CD4-positive, alpha-beta T cell (primary cell): ENCODE results near the gene CAPZB. TPM values are rescaled to one million over a fixed set of nuclear protein-coding genes. Genes with fewer than 3 reads are reported as not detected.

Experiments
- ATAC-seq: fragments of 200-7000 bp; cut with Tn5 transposase; one replicate; pipeline ENCODE4 v1.10.0; 2022; ENCODE audit warnings: mild to moderate bottlenecking; ENCODE audit not compliant: poor library complexity
- CTCF ChIA-PET: fragments of 350-600 bp; sonication (Branson Sonifier 250); formaldehyde crosslinking; loops from one replicate; lab custom pipeline; 2021; ENCODE audit warnings: antibody characterized with exemption, inconsistent platforms; lab: Charles Lee
- POLR2A ChIA-PET: fragments of 350-600 bp; sonication (Branson Sonifier 250); formaldehyde crosslinking; loops from one replicate; lab custom pipeline; 2021; ENCODE audit warnings: antibody characterized with exemption, inconsistent platforms; lab: Charles Lee
- DNase-seq, 14 experiments: peaks; one replicate each; pipeline ENCODE4 v3.0.0-alpha.2; 2013 to 2020; ENCODE audit warnings: mixed read lengths in 2 of 14
- H3K27ac ChIP-seq, 2 donors: one replicate each; pipeline versions ENCODE4 v1.5.1 to v1.7.0; 2013; ENCODE audit warnings: low read length in 2 of 2, low read depth in 1 of 2, mild to moderate bottlenecking in 1 of 2
- H3K27me3 ChIP-seq, 2 experiments: 1 replicate in 1 of 2; 2 replicates in 1 of 2; pipeline versions ENCODE4 v1.6.1 to v1.7.0; 2013; ENCODE audit warnings: low read length in 2 of 2, control low read depth in 1 of 2, mild to moderate bottlenecking in 1 of 2, moderate library complexity in 1 of 2; ENCODE audit not compliant: insufficient read depth in 2 of 2, control insufficient read depth in 1 of 2
- H3K36me3 ChIP-seq: one replicate; pipeline ENCODE4 v1.6.1; 2013; ENCODE audit warnings: low read length, control low read depth; ENCODE audit not compliant: insufficient read depth
- H3K4me1 ChIP-seq: one replicate; pipeline ENCODE4 v1.6.1; 2013; ENCODE audit warnings: low read length, control low read depth; ENCODE audit not compliant: insufficient read depth
- H3K4me3 ChIP-seq: one replicate; pipeline ENCODE4 v1.5.1; 2013; ENCODE audit warnings: mild to moderate bottlenecking, low read length, moderate library complexity
- H3K9me3 ChIP-seq, 2 experiments: 1 replicate in 1 of 2; 2 replicates in 1 of 2; pipeline versions ENCODE4 v1.6.1 to v1.7.0; 2013; ENCODE audit warnings: low read length in 2 of 2, mild to moderate bottlenecking in 2 of 2, control low read depth in 1 of 2, moderate library complexity in 1 of 2; ENCODE audit not compliant: control insufficient read depth in 1 of 2, insufficient read depth in 1 of 2
- H3K27ac Mint-ChIP-seq: one replicate; pipeline ENCODE4 v1.8.0; 2020; ENCODE audit warnings: mixed read lengths
- H3K27me3 Mint-ChIP-seq: one replicate; pipeline ENCODE4 v1.8.0; 2021; ENCODE audit warnings: mixed read lengths
- H3K36me3 Mint-ChIP-seq: one replicate; pipeline ENCODE4 v1.8.0; 2021; ENCODE audit warnings: low read depth, mixed read lengths
- H3K4me1 Mint-ChIP-seq: one replicate; pipeline ENCODE4 v1.8.0; 2021; ENCODE audit warnings: low read depth, mixed read lengths
- H3K4me3 Mint-ChIP-seq: one replicate; pipeline ENCODE4 v1.8.0; 2020; ENCODE audit warnings: mild to moderate bottlenecking, mixed read lengths
- H3K9me3 Mint-ChIP-seq: one replicate; pipeline ENCODE4 v1.8.0; 2020; ENCODE audit warnings: mixed read lengths
- intact Hi-C, 2 experiments: fragments of 100-400 bp; cut with DNase I in 1 of 2; cut with micrococcal nuclease in 1 of 2; formaldehyde crosslinking; loops; one replicate each; pipeline versions ENCODE4 v1.15.1 to v1.9.0; 2023 to 2025; cut with DNase I, micrococcal nuclease
- total RNA-seq, 174 experiments: library from RNA in 2 of 174; stranded (reverse) in 2 of 174; gene quantifications; one replicate each; pipeline ENCODE4 v1.2.3 and lab custom pipeline; 2021 to 2026
- TF ChIP-seq, protein P1 (sequence below): fragments of 200-600 bp; IDR thresholded peaks from one replicate; pipeline ENCODE4 v1.8.0; 2022; ENCODE audit warnings: antibody characterized with exemption, mild to moderate bottlenecking

The CAPZB gene
- total RNA-seq, 2 experiments from 2014 or later = 168 to 173 TPM

GRCh38 chr1:19476450-19477190 is 8.7 kb downstream of the CAPZB start:
- CTCF ChIA-PET = interaction anchor here (1.1 kb wide), 1 partner anchor 19 kb away, joined by 3 read pairs; no protein-coding TSS in a partner anchor
- Mint-ChIP-seq H3K4me1 (peaks cover 95% of the 10 kb centered on the region), H3K36me3 (peaks cover 57% of the 10 kb centered on the region), H3K4me3 (peak overlapping the region; percentile 89), H3K9me3 (no peaks in the 10 kb centered on the region), H3K27ac (peak overlapping the region; percentile 86), H3K27me3 (no peaks in the 10 kb centered on the region)
- DNase-seq = peak in 7 of 14 experiments; percentile 19 to 84 (median 42)
- Histone ChIP-seq H3K36me3 (peaks cover 60% of the 10 kb centered on the region), H3K4me1 (peaks cover 99% of the 10 kb centered on the region), H3K27ac (peak overlapping the region; percentile 74 to 81), H3K4me3 (peak overlapping the region; percentile 41), H3K27me3 (no peaks in the 10 kb centered on the region), H3K9me3 (no peaks in the 10 kb centered on the region)
- ATAC-seq = peak; percentile 62
- POLR2A ChIA-PET = interaction anchor here (0.7 to 18.5 kb wide), 9 partner anchors 9 to 174 kb away, joined by 3 to 442 read pairs (median 5); partner anchors contain the start of gene CAPZB
- TF ChIP-seq, protein P1, sequence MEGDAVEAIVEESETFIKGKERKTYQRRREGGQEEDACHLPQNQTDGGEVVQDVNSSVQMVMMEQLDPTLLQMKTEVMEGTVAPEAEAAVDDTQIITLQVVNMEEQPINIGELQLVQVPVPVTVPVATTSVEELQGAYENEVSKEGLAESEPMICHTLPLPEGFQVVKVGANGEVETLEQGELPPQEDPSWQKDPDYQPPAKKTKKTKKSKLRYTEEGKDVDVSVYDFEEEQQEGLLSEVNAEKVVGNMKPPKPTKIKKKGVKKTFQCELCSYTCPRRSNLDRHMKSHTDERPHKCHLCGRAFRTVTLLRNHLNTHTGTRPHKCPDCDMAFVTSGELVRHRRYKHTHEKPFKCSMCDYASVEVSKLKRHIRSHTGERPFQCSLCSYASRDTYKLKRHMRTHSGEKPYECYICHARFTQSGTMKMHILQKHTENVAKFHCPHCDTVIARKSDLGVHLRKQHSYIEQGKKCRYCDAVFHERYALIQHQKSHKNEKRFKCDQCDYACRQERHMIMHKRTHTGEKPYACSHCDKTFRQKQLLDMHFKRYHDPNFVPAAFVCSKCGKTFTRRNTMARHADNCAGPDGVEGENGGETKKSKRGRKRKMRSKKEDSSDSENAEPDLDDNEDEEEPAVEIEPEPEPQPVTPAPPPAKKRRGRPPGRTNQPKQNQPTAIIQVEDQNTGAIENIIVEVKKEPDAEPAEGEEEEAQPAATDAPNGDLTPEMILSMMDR = no peak
- intact Hi-C loops = loop anchor here in 1 of 2 experiments (2.0 kb wide), 1 partner anchor 14 kb away; no protein-coding TSS in a partner anchor

DNA sequence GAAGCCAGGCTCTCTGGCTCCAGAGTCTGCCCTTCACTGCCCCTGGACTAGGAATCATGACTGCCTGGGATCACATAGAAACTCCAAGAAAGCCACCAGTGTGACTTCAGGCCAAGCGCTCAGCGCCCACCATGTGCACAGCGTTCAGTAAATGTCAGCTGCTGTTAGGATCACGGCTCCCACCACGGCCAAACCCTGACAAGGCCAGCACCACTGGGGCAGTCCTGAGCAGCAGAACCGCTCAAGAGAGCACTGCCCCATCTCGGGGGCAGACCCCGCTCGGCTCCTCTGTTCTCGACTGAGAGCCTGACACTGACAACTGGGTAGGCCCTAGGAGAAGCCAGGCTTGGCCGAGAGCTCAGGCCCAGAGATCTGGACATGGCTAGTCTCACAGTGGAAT is 10.0 kb downstream of the CAPZB start:
- ATAC-seq = no peak
- Mint-ChIP-seq H3K36me3 (peaks cover 64% of the 10 kb centered on the region), H3K4me3 (no peak overlapping the region), H3K9me3 (no peaks in the 10 kb centered on the region), H3K27me3 (no peaks in the 10 kb centered on the region), H3K27ac (peak overlapping the region; percentile 86), H3K4me1 (peaks cover 95% of the 10 kb centered on the region)
- CTCF ChIA-PET = interaction anchor here (1.8 kb wide), 1 partner anchor 10 kb away, joined by 3 read pairs; no protein-coding TSS in a partner anchor
- intact Hi-C loops = no loop called here
- Histone ChIP-seq H3K36me3 (peaks cover 59% of the 10 kb centered on the region), H3K27me3 (no peaks in the 10 kb centered on the region), H3K4me1 (peaks cover 99% of the 10 kb centered on the region), H3K27ac (peak overlapping the region; percentile 74 to 81), H3K9me3 (no peaks in the 10 kb centered on the region), H3K4me3 (no peak overlapping the region)
- TF ChIP-seq, protein P1 = no peak
- DNase-seq = no peak
- POLR2A ChIA-PET = interaction anchor here (1.2 to 18.5 kb wide), 3 partner anchors 8 to 122 kb away, joined by 3 to 442 read pairs (median 442); partner anchors contain the start of gene CAPZB

GRCh38 chr1:19472174-19472573 is 13.2 kb downstream of the CAPZB start:
- POLR2A ChIA-PET = interaction anchor here (1.4 to 15.6 kb wide), 3 partner anchors 8 to 12 kb away, joined by 5 to 442 read pairs (median 16); partner anchors contain the start of gene CAPZB
- H3K27me3 ChIP-seq = no peaks in the 10 kb centered on the region
- H3K27ac ChIP-seq = no peak overlapping the region
- ATAC-seq = no peak
- peaks cover 50% of the 10 kb centered on the region for H3K36me3 ChIP-seq
- H3K9me3 Mint-ChIP-seq = no peaks in the 10 kb centered on the region
- peaks cover 72% of the 10 kb centered on the region for H3K36me3 Mint-ChIP-seq
- peak overlapping the region; percentile 86 for H3K27ac Mint-ChIP-seq
- intact Hi-C loops = no loop called here
- H3K4me3 ChIP-seq = no peak overlapping the region
- CTCF ChIA-PET = interaction anchor here (1.0 to 1.5 kb wide), 3 partner anchors 81 to 110 kb away, joined by 3 to 6 read pairs (median 3); no protein-coding TSS in a partner anchor
- no peaks in the 10 kb centered on the region for H3K27me3 Mint-ChIP-seq
- H3K4me1 Mint-ChIP-seq = peaks cover 96% of the 10 kb centered on the region
- H3K9me3 ChIP-seq = no peaks in the 10 kb centered on the region
- H3K4me1 ChIP-seq = peaks cover 99% of the 10 kb centered on the region
- DNase-seq = no peak
- TF ChIP-seq, protein P1 = no peak
- H3K4me3 Mint-ChIP-seq = peak overlapping the region; percentile 61
